ENCODE data around the gene PKDCC. TPM values are rescaled to one million over a fixed set of nuclear protein-coding genes. Genes with fewer than 3 reads are reported as not detected.

PKDCC gene
- total RNA-seq, 1 donor from 2014 or later, result 8.5 TPM

- no peak overlapping the region for H3K4me3 ChIP-seq (ENCODE audit: low read depth, low read length)
- no peak for DNase-seq (ENCODE audit: low read depth)
- H3K36me3 ChIP-seq (ENCODE audit: control insufficient read depth, insufficient read depth, low read length), result peaks cover 4% of the 10 kb centered on the region
Observed at GRCh38 chr2:42059261-42059898, 11.6 kb downstream of the PKDCC start.

GRCh38 chr2:42060028-42060427, 12.2 kb downstream of the PKDCC start:
- peaks cover 4% of the 10 kb centered on the region for H3K36me3 ChIP-seq (ENCODE audit: control insufficient read depth, insufficient read depth, low read length)
- H3K27me3 ChIP-seq (ENCODE audit: control insufficient read depth, insufficient read depth, low read length), result no peaks in the 10 kb centered on the region
- DNase-seq (ENCODE audit: low read depth), result no peak
- no peak overlapping the region for H3K4me3 ChIP-seq (ENCODE audit: low read depth, low read length)
- no peak for TF ChIP-seq CTCF (IDR thresholded peaks at IDR 0.05; ENCODE audit: insufficient read depth, low read length, poor library complexity, severe bottlenecking)

More at GRCh38 chr2:42059261-42059898, 11.6 kb downstream of the PKDCC start:
- TF ChIP-seq CTCF (IDR thresholded peaks at IDR 0.05; ENCODE audit: insufficient read depth, low read length, poor library complexity, severe bottlenecking), result no peak
- no peaks in the 10 kb centered on the region for H3K27me3 ChIP-seq (ENCODE audit: control insufficient read depth, insufficient read depth, low read length)

- H3K4me3 ChIP-seq (ENCODE audit: low read depth, low read length), result no peak overlapping the region
- no peak for TF ChIP-seq CTCF (IDR thresholded peaks at IDR 0.05; ENCODE audit: insufficient read depth, low read length, poor library complexity, severe bottlenecking)
- no peak for DNase-seq (ENCODE audit: low read depth)
Observed at GRCh38 chr2:42060718-42061619, 13.1 kb downstream of the PKDCC start.

GRCh38 chr2:42061839-42062238, 14.0 kb downstream of the PKDCC start:
- TF ChIP-seq CTCF (IDR thresholded peaks at IDR 0.05; ENCODE audit: insufficient read depth, low read length, poor library complexity, severe bottlenecking), result no peak
- H3K4me3 ChIP-seq (ENCODE audit: low read depth, low read length), result no peak overlapping the region
- H3K36me3 ChIP-seq (ENCODE audit: control insufficient read depth, insufficient read depth, low read length), result peaks cover 3% of the 10 kb centered on the region
- no peak for DNase-seq (ENCODE audit: low read depth)
- H3K27me3 ChIP-seq (ENCODE audit: control insufficient read depth, insufficient read depth, low read length), result no peaks in the 10 kb centered on the region

More at GRCh38 chr2:42060718-42061619, 13.1 kb downstream of the PKDCC start:
- no peaks in the 10 kb centered on the region for H3K27me3 ChIP-seq (ENCODE audit: control insufficient read depth, insufficient read depth, low read length)
- peaks cover 3% of the 10 kb centered on the region for H3K36me3 ChIP-seq (ENCODE audit: control insufficient read depth, insufficient read depth, low read length)

GRCh38 chr2:42063431-42064171, 15.8 kb downstream of the PKDCC start:
- H3K36me3 ChIP-seq (ENCODE audit: control insufficient read depth, insufficient read depth, low read length), result no peaks in the 10 kb centered on the region
- DNase-seq (ENCODE audit: low read depth), result no peak
- TF ChIP-seq CTCF (IDR thresholded peaks at IDR 0.05; ENCODE audit: insufficient read depth, low read length, poor library complexity, severe bottlenecking), result no peak
- no peaks in the 10 kb centered on the region for H3K27me3 ChIP-seq (ENCODE audit: control insufficient read depth, insufficient read depth, low read length)
- no peak overlapping the region for H3K4me3 ChIP-seq (ENCODE audit: low read depth, low read length)
